Anterior cingulate cortex (tissue), 58 donors: ENCODE measurements around the gene DCAF7.

Experiments used
- DNase-seq, 58 donors: peaks; one replicate each; lab custom pipeline; 2025; lab: John Stamatoyannopoulos, UW

The DCAF7 gene

DNA sequence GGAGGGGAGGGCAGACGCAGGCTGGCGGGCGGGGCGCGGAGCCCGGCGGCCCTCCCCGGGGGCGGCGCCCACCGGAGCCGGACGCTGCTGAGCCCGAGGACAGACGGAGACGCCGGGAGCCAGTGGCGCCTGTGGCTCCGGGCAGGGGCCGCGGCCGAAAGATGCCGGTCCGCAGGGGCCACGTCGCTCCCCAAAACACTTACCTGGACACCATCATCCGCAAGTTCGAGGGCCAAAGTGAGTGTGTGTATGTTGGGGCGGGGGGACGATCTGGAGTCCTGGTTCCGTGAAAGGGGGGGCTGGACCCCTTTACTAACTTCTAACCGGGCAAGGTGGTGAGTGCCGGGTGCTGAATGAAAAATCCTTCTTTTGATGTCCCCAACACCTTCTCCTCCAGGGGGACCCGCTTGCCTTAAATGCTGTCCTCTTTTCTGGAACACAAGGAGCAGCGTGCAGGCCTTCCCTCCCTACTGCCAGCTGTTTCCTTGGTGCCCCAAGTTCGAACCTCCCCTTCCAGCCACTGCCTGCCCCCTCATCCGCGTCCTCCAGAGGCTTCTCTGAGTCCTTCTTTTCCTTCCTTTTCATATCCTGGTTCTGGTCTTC, 26.9 kb upstream of the DCAF7 start, which contains the start of gene KCNH6:
Gene KCNH6 (plus strand): TSS at position 106 of the 603 bp plus-strand sequence. CDS start 56 bp downstream, at position 162.
- no peak for DNase-seq

GRCh38 chr17:63524051-63524450, 26.2 kb upstream of the DCAF7 start:
- DNase-seq = no peak

GRCh38 chr17:63525190-63525946, 24.9 kb upstream of the DCAF7 start:
- DNase-seq = no peak

DNA sequence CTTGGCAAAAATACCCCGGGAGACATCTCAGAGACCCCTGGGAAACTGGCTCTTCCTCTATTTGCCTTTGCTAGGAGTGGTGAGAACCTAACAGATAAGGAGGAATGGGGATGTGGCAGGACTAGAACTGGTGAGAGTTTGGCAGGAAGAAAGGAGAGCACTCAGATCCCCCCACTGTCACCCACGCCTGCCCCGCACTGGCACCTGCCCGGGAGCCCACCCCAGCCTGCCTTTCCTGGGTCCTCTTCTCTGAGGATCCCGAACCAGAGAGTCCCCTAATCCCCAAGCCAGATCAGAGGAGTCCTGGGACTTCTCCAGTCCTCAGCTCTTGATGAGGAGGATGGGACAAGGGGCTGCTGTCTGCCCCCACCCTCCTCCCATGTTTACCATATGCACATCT, 23.4 kb upstream of the DCAF7 start:
- DNase-seq = no peak

- no peak for DNase-seq
These were observed 22.1 kb upstream of the DCAF7 start for GRCh38 chr17:63528183-63528582.

GRCh38 chr17:63529711-63530556, 20.3 kb upstream of the DCAF7 start:
- no peak for DNase-seq

DNA sequence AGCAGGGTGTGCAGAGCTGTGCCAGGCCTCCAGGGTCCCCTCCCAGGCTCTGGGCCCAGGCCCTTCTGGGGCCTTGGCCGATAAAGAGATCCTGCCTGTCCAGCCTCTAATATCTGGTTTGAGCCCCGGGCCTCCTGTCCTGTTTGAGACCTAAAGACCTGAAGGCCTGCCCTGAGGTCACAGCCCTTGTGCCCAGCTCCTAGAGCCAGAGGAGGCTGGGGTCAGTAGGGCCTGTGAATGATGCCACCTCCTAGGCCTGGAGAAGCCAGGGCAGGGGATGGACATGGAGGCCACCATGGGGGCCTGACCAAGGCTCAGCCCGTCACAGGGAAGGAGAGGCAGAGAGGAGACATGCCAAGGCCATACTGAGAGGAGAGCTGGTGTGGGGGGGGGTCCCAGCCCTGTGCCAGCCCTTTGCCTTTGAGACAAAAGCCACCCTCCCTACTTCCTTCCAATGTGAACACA, 19.7 kb upstream of the DCAF7 start:
- no peak for DNase-seq

- DNase-seq = no peak
These were observed 19.0 kb upstream of the DCAF7 start for GRCh38 chr17:63531022-63531965.

GRCh38 chr17:63533433-63534077, 16.7 kb upstream of the DCAF7 start:
- no peak for DNase-seq

GRCh38 chr17:63534078-63534570, 16.2 kb upstream of the DCAF7 start:
- no peak for DNase-seq

- DNase-seq = no peak
These were observed 15.3 kb upstream of the DCAF7 start for GRCh38 chr17:63534816-63535455.

- no peak for DNase-seq
These were observed 14.6 kb upstream of the DCAF7 start for GRCh38 chr17:63535640-63536039.

GRCh38 chr17:63537001-63537400, 13.3 kb upstream of the DCAF7 start:
- no peak for DNase-seq

- peak in 8 of 58 donors; percentile 6 to 56 (median 34) for DNase-seq
These were observed 12.1 kb upstream of the DCAF7 start for GRCh38 chr17:63537991-63538692.

- no peak for DNase-seq
These were observed 11.3 kb upstream of the DCAF7 start for GRCh38 chr17:63538693-63539595.

DNA sequence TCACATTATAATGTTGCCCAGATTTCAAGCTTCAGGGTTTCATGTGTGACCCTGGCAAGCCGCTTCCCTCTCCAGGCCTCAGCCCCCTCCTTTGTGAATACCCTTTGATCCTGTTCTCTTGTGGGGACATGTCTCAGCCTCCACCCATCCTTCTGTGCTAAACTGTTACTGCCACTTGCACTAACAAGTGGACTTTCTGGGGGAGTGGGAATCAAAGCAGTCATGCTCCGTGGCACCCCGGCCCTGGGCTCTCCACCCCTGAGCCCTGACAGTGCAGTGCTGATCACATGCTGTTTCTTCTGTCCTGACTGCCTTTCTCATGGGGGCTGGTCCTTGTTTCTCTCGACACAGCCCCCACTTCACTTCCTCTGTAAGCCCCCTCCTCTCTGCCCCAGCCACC, 9.7 kb upstream of the DCAF7 start:
- DNase-seq = no peak

GRCh38 chr17:63542218-63542545, 8.1 kb upstream of the DCAF7 start:
- DNase-seq = no peak
